Measurements from ENCODE around the gene UBALD2. TPM values are rescaled to one million over a fixed set of nuclear protein-coding genes. Genes with fewer than 3 reads are reported as not detected.
"Not testable (repeated sequence)": the region's sequence is repeated elsewhere in the genome, so short reads cannot be mapped to it uniquely, and the experiment has no call there.

The UBALD2 gene
- polyA plus RNA-seq, 1 donor from 2014 or later = 7.5 TPM

- Histone ChIP-seq H3K4me3 (ENCODE audit: low read length) (no peak overlapping the region), H3K27me3 (ENCODE audit: insufficient read depth, low read depth, low read length) (no peaks in the 10 kb centered on the region), H4K20me1 (ENCODE audit: insufficient read depth) (no peaks in the 10 kb centered on the region), H3K27ac (ENCODE audit: low read length) (no peak overlapping the region), H3K4me2 (ENCODE audit: low read length) (no peak overlapping the region), H3K36me3 (ENCODE audit: insufficient read depth, low read length) (no peaks in the 10 kb centered on the region), H3K9me2 (ENCODE audit: insufficient read depth, low read length) (no peaks in the 10 kb centered on the region), H2AFZ (ENCODE audit: low read depth, low read length) (no peak overlapping the region), H3K9ac (ENCODE audit: low read length) (no peak overlapping the region), H3F3A (ENCODE audit: insufficient read depth, low read length, poor library complexity, severe bottlenecking) (no peaks in the 10 kb centered on the region), H3K79me2 (replicated peaks; ENCODE audit: insufficient read depth, low read length) (no peaks in the 10 kb centered on the region), H3K9me3 (ENCODE audit: low read length) (no peaks in the 10 kb centered on the region)
- no peak for TF ChIP-seq REST (IDR thresholded peaks at IDR 0.05; ENCODE audit: borderline replicate concordance)
- no peak for TF ChIP-seq RAD21 (conservative IDR thresholded peaks at IDR 0.05)
- TF ChIP-seq EP300 (conservative IDR thresholded peaks at IDR 0.05; ENCODE audit: poor library complexity, severe bottlenecking) = no peak
- no peak for TF ChIP-seq TAF1 (IDR thresholded peaks at IDR 0.05; ENCODE audit: low read depth)
- TF ChIP-seq SMC3 (conservative IDR thresholded peaks at IDR 0.05; ENCODE audit: poor library complexity) = no peak
- no peak for TF ChIP-seq EZH2 (IDR thresholded peaks at IDR 0.05; ENCODE audit: borderline replicate concordance, insufficient read depth, low read length, poor library complexity, severe bottlenecking)
- TF ChIP-seq MXI1 (conservative IDR thresholded peaks at IDR 0.05; ENCODE audit: poor library complexity, severe bottlenecking) = no peak
- no peak for TF ChIP-seq POLR2AphosphoS5 (IDR thresholded peaks at IDR 0.05)
Observed at GRCh38 chr17:76251478-76252039, 13.6 kb upstream of the UBALD2 start.

GRCh38 chr17:76252040-76252954 is 12.9 kb upstream of the UBALD2 start:
- H2AFZ ChIP-seq (ENCODE audit: low read depth, low read length) = no peak overlapping the region
- no peak overlapping the region for H3K9ac ChIP-seq (ENCODE audit: low read length)
- no peaks in the 10 kb centered on the region for H3K79me2 ChIP-seq (replicated peaks; ENCODE audit: insufficient read depth, low read length)
- H3K9me2 ChIP-seq (ENCODE audit: insufficient read depth, low read length) = no peaks in the 10 kb centered on the region
- no peak for TF ChIP-seq SMC3 (conservative IDR thresholded peaks at IDR 0.05; ENCODE audit: poor library complexity)
- no peak for TF ChIP-seq MXI1 (conservative IDR thresholded peaks at IDR 0.05; ENCODE audit: poor library complexity, severe bottlenecking)
- no peak for TF ChIP-seq RAD21 (conservative IDR thresholded peaks at IDR 0.05)
- TF ChIP-seq REST (IDR thresholded peaks at IDR 0.05; ENCODE audit: borderline replicate concordance) = no peak
- TF ChIP-seq CTCF (IDR thresholded peaks at IDR 0.05; ENCODE audit: poor library complexity, severe bottlenecking) = no peak
- no peak for TF ChIP-seq EZH2 (IDR thresholded peaks at IDR 0.05; ENCODE audit: borderline replicate concordance, insufficient read depth, low read length, poor library complexity, severe bottlenecking)
- no peak for TF ChIP-seq EP300 (conservative IDR thresholded peaks at IDR 0.05; ENCODE audit: poor library complexity, severe bottlenecking)
- no peak for TF ChIP-seq TAF1 (IDR thresholded peaks at IDR 0.05; ENCODE audit: low read depth)
- no peak for TF ChIP-seq POLR2AphosphoS5 (IDR thresholded peaks at IDR 0.05)
- no peaks in the 10 kb centered on the region for H3K9me3 ChIP-seq (ENCODE audit: low read length)
- H3K4me2 ChIP-seq (ENCODE audit: low read length) = no peak overlapping the region
- no peaks in the 10 kb centered on the region for H3K36me3 ChIP-seq (ENCODE audit: insufficient read depth, low read length)
- no peaks in the 10 kb centered on the region for H4K20me1 ChIP-seq (ENCODE audit: insufficient read depth)
- no peaks in the 10 kb centered on the region for H3K27me3 ChIP-seq (ENCODE audit: insufficient read depth, low read depth, low read length)
- H3K4me3 ChIP-seq (ENCODE audit: low read length) = no peak overlapping the region
- no peaks in the 10 kb centered on the region for H3F3A ChIP-seq (ENCODE audit: insufficient read depth, low read length, poor library complexity, severe bottlenecking)
- no peak overlapping the region for H3K27ac ChIP-seq (ENCODE audit: low read length)

GRCh38 chr17:76252967-76253766 is 12.0 kb upstream of the UBALD2 start:
- H3K9ac ChIP-seq (ENCODE audit: low read length); H3K4me2 ChIP-seq (ENCODE audit: low read length); H3K27me3 ChIP-seq (ENCODE audit: insufficient read depth, low read depth, low read length); H3K36me3 ChIP-seq (ENCODE audit: insufficient read depth, low read length); H4K20me1 ChIP-seq (ENCODE audit: insufficient read depth); H3K79me2 ChIP-seq (replicated peaks; ENCODE audit: insufficient read depth, low read length); H3F3A ChIP-seq (ENCODE audit: insufficient read depth, low read length, poor library complexity, severe bottlenecking); H3K27ac ChIP-seq (ENCODE audit: low read length); H3K4me3 ChIP-seq (ENCODE audit: low read length); H3K9me2 ChIP-seq (ENCODE audit: insufficient read depth, low read length); H2AFZ ChIP-seq (ENCODE audit: low read depth, low read length); H3K9me3 ChIP-seq (ENCODE audit: low read length): not testable (repeated sequence)
